Type B pancreatic cell (in vitro differentiated cells): ENCODE data around the gene EXOC4. TPM values are rescaled to one million over a fixed set of nuclear protein-coding genes. Genes with fewer than 3 reads are reported as not detected.
A peak's percentile ranks its signal among the peaks of the same experiment; 100 is the strongest.

ENCODE experiments used
- DNase-seq: peaks from one replicate; pipeline ENCODE4 v3.0.0; 2021; ENCODE audit warnings: mixed read lengths; ENCODE audit not compliant: unreplicated experiment; ENCODE audit errors: extremely low spot score
- H3K27ac Mint-ChIP-seq: 2 replicates; pipeline ENCODE4 v1.8.0; 2021; ENCODE audit warnings: mild to moderate bottlenecking, mixed read lengths
- H3K27me3 Mint-ChIP-seq: 2 replicates; pipeline ENCODE4 v1.8.0; 2021; ENCODE audit warnings: mixed read lengths
- H3K36me3 Mint-ChIP-seq: 2 replicates; pipeline ENCODE4 v1.8.0; 2021; ENCODE audit warnings: mixed read lengths
- H3K4me1 Mint-ChIP-seq: one replicate; pipeline ENCODE4 v1.8.0; 2021; ENCODE audit warnings: mixed read lengths; ENCODE audit not compliant: unreplicated experiment
- H3K4me3 Mint-ChIP-seq: 2 replicates; pipeline ENCODE4 v1.8.0; 2021; ENCODE audit warnings: mild to moderate bottlenecking, mixed read lengths
- H3K9me3 Mint-ChIP-seq: 2 replicates; pipeline ENCODE4 v1.8.0; 2021; ENCODE audit warnings: mixed read lengths
- total RNA-seq: library from RNA; stranded (reverse); gene quantifications from 2 replicates; pipeline ENCODE4 v1.2.1, GENCODE V29; 2021; ENCODE audit warnings: low replicate concordance
- TF ChIP-seq, protein P1 (sequence below): fragments of 200-600 bp; sonication (generic); conservative IDR thresholded peaks from 2 replicates; pipeline ENCODE4 v1.5.0; 2021; ENCODE audit warnings: antibody characterized with exemption, mild to moderate bottlenecking

EXOC4 gene
- total RNA-seq, 1 donor from 2014 or later = 95.5 TPM

DNA sequence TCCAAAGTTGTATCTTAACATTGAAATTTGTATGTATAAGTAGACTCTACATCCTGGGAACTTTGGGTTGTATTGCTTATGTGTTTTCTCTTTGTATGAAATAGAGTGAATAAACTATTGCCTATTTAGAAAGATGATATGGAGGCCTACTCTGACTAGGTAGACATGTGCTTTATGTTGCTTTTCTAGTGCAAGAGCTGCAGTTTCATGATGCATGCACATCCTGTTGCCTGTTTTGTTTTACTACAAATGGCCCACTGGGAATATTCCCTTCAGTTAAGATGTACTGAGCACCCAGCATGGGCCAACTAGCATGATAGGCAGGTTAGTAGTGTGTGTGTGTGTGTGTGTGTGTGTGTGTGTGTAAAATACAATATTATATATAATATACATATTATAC, 592.1 kb downstream of the EXOC4 start:
- H3K4me3 Mint-ChIP-seq = no peak overlapping the region
- DNase-seq = no peak
- no peak overlapping the region for H3K27ac Mint-ChIP-seq
- no peaks in the 10 kb centered on the region for H3K36me3 Mint-ChIP-seq
- TF ChIP-seq, protein P1, sequence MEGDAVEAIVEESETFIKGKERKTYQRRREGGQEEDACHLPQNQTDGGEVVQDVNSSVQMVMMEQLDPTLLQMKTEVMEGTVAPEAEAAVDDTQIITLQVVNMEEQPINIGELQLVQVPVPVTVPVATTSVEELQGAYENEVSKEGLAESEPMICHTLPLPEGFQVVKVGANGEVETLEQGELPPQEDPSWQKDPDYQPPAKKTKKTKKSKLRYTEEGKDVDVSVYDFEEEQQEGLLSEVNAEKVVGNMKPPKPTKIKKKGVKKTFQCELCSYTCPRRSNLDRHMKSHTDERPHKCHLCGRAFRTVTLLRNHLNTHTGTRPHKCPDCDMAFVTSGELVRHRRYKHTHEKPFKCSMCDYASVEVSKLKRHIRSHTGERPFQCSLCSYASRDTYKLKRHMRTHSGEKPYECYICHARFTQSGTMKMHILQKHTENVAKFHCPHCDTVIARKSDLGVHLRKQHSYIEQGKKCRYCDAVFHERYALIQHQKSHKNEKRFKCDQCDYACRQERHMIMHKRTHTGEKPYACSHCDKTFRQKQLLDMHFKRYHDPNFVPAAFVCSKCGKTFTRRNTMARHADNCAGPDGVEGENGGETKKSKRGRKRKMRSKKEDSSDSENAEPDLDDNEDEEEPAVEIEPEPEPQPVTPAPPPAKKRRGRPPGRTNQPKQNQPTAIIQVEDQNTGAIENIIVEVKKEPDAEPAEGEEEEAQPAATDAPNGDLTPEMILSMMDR = no peak
- H3K4me1 Mint-ChIP-seq = no peaks in the 10 kb centered on the region
- no peaks in the 10 kb centered on the region for H3K27me3 Mint-ChIP-seq
- H3K9me3 Mint-ChIP-seq = no peaks in the 10 kb centered on the region

DNA sequence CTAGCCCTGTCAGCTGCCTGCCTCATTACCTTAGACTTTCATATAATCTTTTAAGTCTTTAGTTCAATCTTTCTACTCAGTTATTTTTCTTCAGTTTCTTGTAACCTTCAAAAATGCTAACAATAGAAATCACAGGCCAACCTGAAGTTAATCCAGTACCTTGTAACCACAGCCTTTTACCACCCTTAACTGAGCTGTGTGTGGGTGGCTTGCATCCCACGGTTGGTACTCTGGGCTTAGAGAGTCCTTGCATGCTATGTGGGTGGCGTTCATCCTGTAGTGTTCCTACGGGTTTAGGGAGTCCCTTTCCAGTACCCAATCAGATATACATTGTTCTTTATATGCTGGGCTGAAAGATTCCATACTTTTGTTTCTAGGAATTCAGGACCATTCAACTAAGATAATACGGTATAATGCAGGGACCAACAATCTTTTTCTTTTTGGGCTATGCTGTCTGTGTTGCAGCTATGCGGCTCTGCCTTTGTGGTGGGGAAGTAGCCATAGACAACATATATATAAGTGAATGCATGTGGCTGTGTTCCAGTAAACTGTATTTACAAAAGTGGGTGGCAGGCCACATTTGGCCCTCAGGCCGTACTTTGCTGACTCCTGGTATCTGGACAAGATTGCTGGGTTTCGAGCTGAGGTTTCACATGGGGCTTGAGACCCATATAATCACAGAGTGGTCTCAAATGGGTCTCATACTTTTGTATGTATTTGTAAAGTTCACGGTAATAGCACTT, 593.5 kb downstream of the EXOC4 start:
- H3K9me3 Mint-ChIP-seq = no peaks in the 10 kb centered on the region
- no peak overlapping the region for H3K4me3 Mint-ChIP-seq
- no peaks in the 10 kb centered on the region for H3K36me3 Mint-ChIP-seq
- TF ChIP-seq, protein P1 = no peak
- no peak for DNase-seq
- no peaks in the 10 kb centered on the region for H3K4me1 Mint-ChIP-seq
- H3K27me3 Mint-ChIP-seq = no peaks in the 10 kb centered on the region
- H3K27ac Mint-ChIP-seq = no peak overlapping the region

DNA sequence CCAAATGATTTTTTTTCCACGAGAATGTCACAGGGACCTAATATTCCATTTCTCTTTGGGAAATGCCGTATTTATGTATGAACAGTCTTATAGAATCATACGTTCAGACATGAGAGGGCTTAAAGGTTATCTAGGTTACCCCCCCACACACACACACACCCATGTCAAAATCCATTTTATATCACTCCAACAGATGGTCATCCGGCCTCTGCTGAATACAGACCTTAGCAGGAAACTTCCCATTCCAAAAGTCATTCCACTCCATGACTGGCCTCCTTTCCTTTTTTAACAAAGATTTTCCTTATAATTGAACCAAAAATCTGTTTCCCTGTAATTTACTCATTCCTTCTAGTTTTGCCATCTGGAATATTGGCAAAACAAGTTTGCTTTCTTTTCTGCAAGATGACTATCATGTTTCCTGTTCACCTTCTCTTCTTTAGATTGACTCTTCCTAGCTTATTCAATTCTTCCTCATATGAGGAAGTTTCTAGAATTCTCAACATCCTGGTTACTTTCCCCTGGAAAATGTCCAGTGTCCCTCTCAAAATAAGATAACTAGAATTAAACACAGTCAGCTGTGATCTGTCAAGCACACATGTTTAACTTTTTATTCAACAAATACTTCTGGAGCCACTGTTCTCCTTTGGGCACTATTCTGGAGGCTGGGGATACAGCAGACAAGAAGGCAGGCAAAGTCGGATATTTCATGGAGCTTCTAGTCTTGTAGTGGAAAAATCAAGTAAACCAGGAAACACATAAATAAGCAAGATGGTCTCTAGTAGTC, 597.8 kb downstream of the EXOC4 start:
- Mint-ChIP-seq H3K36me3 (no peaks in the 10 kb centered on the region), H3K9me3 (no peaks in the 10 kb centered on the region), H3K27ac (no peak overlapping the region), H3K4me1 (peaks cover 7% of the 10 kb centered on the region), H3K4me3 (no peak overlapping the region), H3K27me3 (no peaks in the 10 kb centered on the region)
- DNase-seq = no peak
- TF ChIP-seq, protein P1 = no peak

DNA sequence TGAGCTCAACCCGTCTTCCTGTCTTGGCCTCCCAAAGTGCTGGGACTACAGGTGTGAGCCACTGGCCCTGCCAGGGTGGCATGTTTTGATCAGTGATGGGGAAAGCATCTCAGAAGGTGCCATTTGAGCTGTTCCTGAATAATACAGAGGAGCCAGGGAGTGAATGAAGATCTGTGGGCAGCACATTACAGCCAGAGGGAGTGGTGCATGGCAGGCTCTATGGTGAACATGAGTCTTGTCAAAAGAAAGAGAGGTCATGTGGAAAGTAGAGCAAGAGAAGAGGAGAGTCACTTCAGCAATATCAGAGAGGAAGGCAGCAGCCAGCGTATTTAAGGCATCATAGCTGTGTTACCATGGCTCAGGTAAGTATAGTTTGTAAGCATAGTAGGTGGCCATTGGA, 598.5 kb downstream of the EXOC4 start:
- TF ChIP-seq, protein P1 = no peak
- Mint-ChIP-seq H3K9me3 (no peaks in the 10 kb centered on the region), H3K27ac (no peak overlapping the region), H3K4me3 (no peak overlapping the region), H3K4me1 (peaks cover 7% of the 10 kb centered on the region), H3K27me3 (no peaks in the 10 kb centered on the region), H3K36me3 (no peaks in the 10 kb centered on the region)
- no peak for DNase-seq

DNA sequence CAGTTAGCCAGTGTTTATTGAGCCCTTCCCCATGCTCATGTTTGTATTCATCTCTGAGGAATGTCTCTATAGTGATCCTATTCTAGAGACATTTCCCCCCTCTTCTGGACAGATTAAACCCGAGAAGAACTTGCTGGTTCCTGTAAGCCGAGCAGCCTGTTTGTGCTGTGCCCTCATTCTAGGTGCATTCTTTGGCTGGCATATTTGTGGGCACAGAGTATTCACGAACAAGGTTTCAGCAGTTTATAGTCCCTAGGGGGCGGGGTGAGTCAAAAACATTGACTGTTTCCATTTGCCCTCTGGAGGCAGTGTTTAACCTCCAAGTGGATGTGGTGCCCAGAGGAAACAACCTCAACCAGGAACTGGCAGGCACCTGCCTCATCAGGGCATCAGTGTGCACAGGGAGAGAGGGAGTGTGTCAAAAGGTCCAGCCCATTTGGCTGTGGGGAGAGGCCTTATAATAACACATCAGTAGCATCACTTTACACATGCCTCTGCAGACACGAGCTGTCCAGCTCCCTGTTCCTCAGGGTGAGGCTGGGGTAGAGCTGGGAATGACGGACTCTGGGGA, 600.9 kb downstream of the EXOC4 start:
- Mint-ChIP-seq H3K27ac (no peak overlapping the region), H3K9me3 (no peaks in the 10 kb centered on the region), H3K4me1 (peaks cover 9% of the 10 kb centered on the region), H3K27me3 (no peaks in the 10 kb centered on the region), H3K4me3 (no peak overlapping the region), H3K36me3 (no peaks in the 10 kb centered on the region)
- no peak for DNase-seq
- TF ChIP-seq, protein P1 = peak; percentile 50
